Caco-2 (cell line): ENCODE measurements around the gene PSIP1. TPM values are rescaled to one million over a fixed set of nuclear protein-coding genes. Genes with fewer than 3 reads are reported as not detected.

ENCODE experiments used
- BruUV-seq: library from RNA; stranded (reverse); fragments of 400-500 nt; replicated peaks from 2 replicates; lab custom pipeline; 2021; lab: Mats Ljungman, UMichigan
- CTCF ChIA-PET: fragments of 300-600 bp; sonication (Branson Sonifier 250); formaldehyde crosslinking; loops from one replicate; lab custom pipeline; 2022; ENCODE audit warnings: antibody characterized with exemption; lab: Charles Lee
- POLR2A ChIA-PET: fragments of 300-600 bp; sonication (Branson Sonifier 250); formaldehyde crosslinking; loops from one replicate; lab custom pipeline; 2022; ENCODE audit warnings: antibody characterized with exemption; lab: Charles Lee
- DNase-seq, 2 experiments: peaks; one replicate each; pipeline versions ENCODE4 v3.0.0 to v3.0.0-alpha.2; 2020 to 2022
- H3K27me3 ChIP-seq: replicated peaks from 2 replicates; pipeline ENCODE4 v1.6.0; 2011; ENCODE audit warnings: low read length; ENCODE audit not compliant: control insufficient read depth, insufficient read depth
- H3K36me3 ChIP-seq: 2 replicates; pipeline ENCODE4 v1.5.1; 2011; ENCODE audit warnings: low read length; ENCODE audit not compliant: control insufficient read depth, insufficient read depth
- H3K4me1 ChIP-seq: fragments of 250-450 bp; sonication (Bioruptor Pico); 2 replicates; pipeline ENCODE4 v1.5.1; 2020; ENCODE audit warnings: mild to moderate bottlenecking
- H3K4me3 ChIP-seq: 2 replicates; pipeline ENCODE4 v1.5.1; 2011; ENCODE audit warnings: low read depth, mild to moderate bottlenecking, control low read depth, low read length
- H3K9me3 ChIP-seq: fragments of 250-450 bp; sonication (Bioruptor Pico); 2 replicates; pipeline ENCODE4 v1.5.1; 2020; ENCODE audit warnings: mild to moderate bottlenecking, moderate library complexity
- H3K27ac Mint-ChIP-seq: one replicate; pipeline ENCODE4 v1.8.0; 2022; ENCODE audit warnings: mixed read lengths; ENCODE audit not compliant: unreplicated experiment
- H3K27me3 Mint-ChIP-seq: one replicate; pipeline ENCODE4 v1.8.0; 2022; ENCODE audit warnings: mixed read lengths; ENCODE audit not compliant: insufficient read depth, unreplicated experiment
- H3K36me3 Mint-ChIP-seq: one replicate; pipeline ENCODE4 v1.8.0; 2022; ENCODE audit warnings: mild to moderate bottlenecking, mixed read lengths; ENCODE audit not compliant: insufficient read depth, unreplicated experiment
- H3K4me1 Mint-ChIP-seq: one replicate; pipeline ENCODE4 v1.8.0; 2022; ENCODE audit warnings: low read depth, mixed read lengths; ENCODE audit not compliant: unreplicated experiment
- H3K4me3 Mint-ChIP-seq: one replicate; pipeline ENCODE4 v1.8.0; 2022; ENCODE audit warnings: mild to moderate bottlenecking, moderate library complexity, mixed read lengths; ENCODE audit not compliant: unreplicated experiment
- H3K9me3 Mint-ChIP-seq: one replicate; pipeline ENCODE4 v1.8.0; 2022; ENCODE audit warnings: mixed read lengths; ENCODE audit not compliant: unreplicated experiment
- CTCF ChIP-seq, 2 experiments: fragments of 200-600 bp in 1 of 2; IDR thresholded peaks; 1 replicate in 1 of 2; 2 replicates in 1 of 2; pipeline versions ENCODE4 v1.5.1 to v1.8.0; 2011 to 2022; ENCODE audit warnings: antibody characterized with exemption in 1 of 2, control low read depth in 1 of 2, inconsistent platforms in 1 of 2, low read depth in 1 of 2, low read length in 1 of 2, mild to moderate bottlenecking in 1 of 2, moderate library complexity in 1 of 2; ENCODE audit not compliant: insufficient read depth in 1 of 2, severe bottlenecking in 1 of 2, unreplicated experiment in 1 of 2
- intact Hi-C: fragments of 100-400 bp; cut with micrococcal nuclease; formaldehyde crosslinking; loops from one replicate; pipeline ENCODE4 v1.10.0; 2022; ENCODE audit not compliant: unreplicated experiment
- total RNA-seq: library from RNA; stranded (reverse); gene quantifications from 2 replicates; pipeline ENCODE4 v1.2.3, GENCODE V29; 2022

PSIP1 gene
- total RNA-seq, 1 experiment from 2014 or later = 54.1 TPM

- H3K36me3 Mint-ChIP-seq = peaks cover 15% of the 10 kb centered on the region
- POLR2A ChIA-PET = interaction anchor here (1.0 kb wide), 1 partner anchor 8 kb away, joined by 3 read pairs; no protein-coding TSS in a partner anchor
Measured at GRCh38 chr9:15501803-15502202, 9.0 kb downstream of the PSIP1 start.

GRCh38 chr9:15501179-15501578 lies 9.6 kb downstream of the PSIP1 start:
- H3K27me3 ChIP-seq = no peaks in the 10 kb centered on the region
- ChIA-PET CTCF (no interaction called here), POLR2A (interaction anchor here (1.0 kb wide), 1 partner anchor 9 kb away, joined by 3 read pairs; no protein-coding TSS in a partner anchor)
- no peaks in the 10 kb centered on the region for H3K9me3 ChIP-seq
- Mint-ChIP-seq H3K4me3 (no peak overlapping the region), H3K36me3 (peaks cover 14% of the 10 kb centered on the region), H3K27ac (peak overlapping the region; percentile 50), H3K9me3 (no peaks in the 10 kb centered on the region), H3K4me1 (peaks cover 7% of the 10 kb centered on the region), H3K27me3 (no peaks in the 10 kb centered on the region)
- intact Hi-C loops = no loop called here
- BruUV-seq = no TSS peak
- no peak for TF ChIP-seq CTCF (IDR thresholded peaks at IDR 0.05; ENCODE audit: insufficient read depth in 1 of 2, low read depth in 1 of 2, low read length in 1 of 2, severe bottlenecking in 1 of 2, unreplicated experiment in 1 of 2)
- no peak for DNase-seq
- no peaks in the 10 kb centered on the region for H3K4me1 ChIP-seq
- H3K4me3 ChIP-seq = no peak overlapping the region
- H3K36me3 ChIP-seq = no peaks in the 10 kb centered on the region

More at GRCh38 chr9:15501803-15502202, 9.0 kb downstream of the PSIP1 start:
- no peak overlapping the region for H3K4me3 Mint-ChIP-seq
- Histone ChIP-seq H3K4me3 (no peak overlapping the region), H3K27me3 (no peaks in the 10 kb centered on the region), H3K9me3 (no peaks in the 10 kb centered on the region), H3K36me3 (no peaks in the 10 kb centered on the region), H3K4me1 (no peaks in the 10 kb centered on the region)
- H3K4me1 Mint-ChIP-seq = peaks cover 7% of the 10 kb centered on the region
- BruUV-seq = no TSS peak
- no peaks in the 10 kb centered on the region for H3K9me3 Mint-ChIP-seq
- no peaks in the 10 kb centered on the region for H3K27me3 Mint-ChIP-seq
- no peak for DNase-seq
- intact Hi-C loops = no loop called here
- no peak for TF ChIP-seq CTCF (IDR thresholded peaks at IDR 0.05; ENCODE audit: insufficient read depth in 1 of 2, low read depth in 1 of 2, low read length in 1 of 2, severe bottlenecking in 1 of 2, unreplicated experiment in 1 of 2)
- CTCF ChIA-PET = no interaction called here
- peak overlapping the region; percentile 50 for H3K27ac Mint-ChIP-seq

DNA sequence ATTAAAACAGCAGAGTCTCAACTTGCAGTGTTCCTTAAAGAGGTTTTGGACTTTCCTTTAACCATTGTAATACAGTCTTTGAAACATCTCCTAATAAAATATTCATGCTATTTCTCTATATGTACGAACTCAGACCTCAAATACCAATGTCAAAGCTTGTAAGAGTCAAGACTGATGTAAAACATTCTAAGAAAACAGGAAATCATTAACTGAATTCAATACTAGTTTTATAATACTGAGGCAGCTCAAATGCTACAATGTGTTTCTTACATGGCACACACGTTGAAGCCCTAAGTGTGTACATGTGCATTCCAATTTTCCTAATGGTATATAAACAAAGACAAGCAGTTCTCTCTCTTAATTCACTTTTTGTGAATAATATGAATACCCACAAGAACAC lies 11.6 kb downstream of the PSIP1 start:
- intact Hi-C loops = no loop called here
- ChIA-PET CTCF (no interaction called here), POLR2A (no interaction called here)
- Histone ChIP-seq H3K4me1 (no peaks in the 10 kb centered on the region), H3K9me3 (no peaks in the 10 kb centered on the region), H3K27me3 (no peaks in the 10 kb centered on the region), H3K4me3 (no peak overlapping the region), H3K36me3 (no peaks in the 10 kb centered on the region)
- BruUV-seq = no TSS peak
- H3K4me3 Mint-ChIP-seq = no peak overlapping the region
- peaks cover 7% of the 10 kb centered on the region for H3K4me1 Mint-ChIP-seq
- H3K36me3 Mint-ChIP-seq = peaks cover 9% of the 10 kb centered on the region
- H3K27me3 Mint-ChIP-seq = no peaks in the 10 kb centered on the region
- TF ChIP-seq CTCF (IDR thresholded peaks at IDR 0.05; ENCODE audit: insufficient read depth in 1 of 2, low read depth in 1 of 2, low read length in 1 of 2, severe bottlenecking in 1 of 2, unreplicated experiment in 1 of 2) = no peak
- H3K27ac Mint-ChIP-seq = no peak overlapping the region
- no peaks in the 10 kb centered on the region for H3K9me3 Mint-ChIP-seq
- no peak for DNase-seq
